GM10248 (cell line): ENCODE measurements around the gene KRTAP10-11.

ENCODE experiments used
- CTCF ChIA-PET: fragments of 300-600 bp; sonication (Branson Sonifier 250); formaldehyde crosslinking; extraction: SDS; loops from one replicate; lab custom pipeline; 2021; ENCODE audit warnings: antibody characterized with exemption; lab: Yijun Ruan, JAX
- POLR2A ChIA-PET: fragments of 350-650 bp; sonication (Branson Sonifier 250); formaldehyde crosslinking; extraction: SDS; loops from one replicate; lab custom pipeline; 2020; ENCODE audit warnings: antibody characterized with exemption; lab: Yijun Ruan, JAX
- DNase-seq: peaks from one replicate; pipeline ENCODE4 v3.0.0; 2012; ENCODE audit errors: extremely low spot score
- CTCF ChIP-seq: IDR thresholded peaks from 2 replicates; pipeline ENCODE4 v1.5.1; 2012; ENCODE audit warnings: mild to moderate bottlenecking, low read depth; ENCODE audit errors: extremely low read depth, missing control alignments, control extremely low read depth

KRTAP10-11 gene

GRCh38 chr21:44691686-44692085, 45.5 kb downstream of the KRTAP10-11 start:
- ChIA-PET CTCF (no interaction called here), POLR2A (no interaction called here)
- no peak for TF ChIP-seq CTCF
- no peak for DNase-seq

GRCh38 chr21:44692798-44693512, 46.7 kb downstream of the KRTAP10-11 start:
- DNase-seq = no peak
- no peak for TF ChIP-seq CTCF
- ChIA-PET CTCF (interaction anchor here (1.1 kb wide), 1 partner anchor 9 kb away, joined by 3 read pairs; no protein-coding TSS in a partner anchor), POLR2A (no interaction called here)

- POLR2A ChIA-PET = no interaction called here
- DNase-seq = no peak
- no peak for TF ChIP-seq CTCF
- CTCF ChIA-PET = no interaction called here
Observed at GRCh38 chr21:44694776-44695175, 48.6 kb downstream of the KRTAP10-11 start.

- TF ChIP-seq CTCF = no peak
- ChIA-PET CTCF (no interaction called here), POLR2A (no interaction called here)
- no peak for DNase-seq
Observed at GRCh38 chr21:44695184-44695583, 49.0 kb downstream of the KRTAP10-11 start.

GRCh38 chr21:44695641-44696040, 49.4 kb downstream of the KRTAP10-11 start:
- no peak for TF ChIP-seq CTCF
- CTCF ChIA-PET = interaction anchor here (1.0 kb wide), 1 partner anchor 10 kb away, joined by 3 read pairs; no protein-coding TSS in a partner anchor
- POLR2A ChIA-PET = no interaction called here
- DNase-seq = no peak

- TF ChIP-seq CTCF = no peak
- ChIA-PET CTCF (interaction anchor here (1.0 kb wide), 1 partner anchor 10 kb away, joined by 3 read pairs; no protein-coding TSS in a partner anchor), POLR2A (no interaction called here)
- DNase-seq = no peak
Observed at GRCh38 chr21:44696572-44696971, 50.4 kb downstream of the KRTAP10-11 start.
